Hepatocyte (in vitro differentiated cells): Measurements from ENCODE around the gene GABRB2. TPM values are rescaled to one million over a fixed set of nuclear protein-coding genes. Genes with fewer than 3 reads are reported as not detected.

Experiments
- DNase-seq: peaks from one replicate; pipeline ENCODE4 v3.0.0-alpha.2; 2016; ENCODE audit warnings: low spot score
- H2AFZ ChIP-seq: fragments of 200-600 bp; sonication (generic); 2 replicates; pipeline ENCODE4 v1.6.0; 2016; ENCODE audit warnings: antibody characterized with exemption, mild to moderate bottlenecking
- H3K27ac ChIP-seq: fragments of 200-600 bp; sonication (generic); 2 replicates; pipeline ENCODE4 v1.5.1; 2016; ENCODE audit warnings: mild to moderate bottlenecking
- H3K27me3 ChIP-seq: fragments of 200-600 bp; sonication (generic); 2 replicates; pipeline ENCODE4 v1.6.1; 2016
- H3K36me3 ChIP-seq: fragments of 200-600 bp; sonication (generic); replicated peaks from 2 replicates; pipeline ENCODE4 v1.5.1; 2016; ENCODE audit warnings: low read depth; ENCODE audit not compliant: insufficient read depth
- H3K4me1 ChIP-seq: fragments of 200-600 bp; sonication (generic); 2 replicates; pipeline ENCODE4 v1.5.1; 2016; ENCODE audit warnings: mild to moderate bottlenecking, moderate library complexity; ENCODE audit not compliant: insufficient read depth
- H3K4me2 ChIP-seq: fragments of 200-600 bp; sonication (generic); 2 replicates; pipeline ENCODE4 v1.6.0; 2016
- H3K4me3 ChIP-seq: fragments of 200-600 bp; sonication (generic); 2 replicates; pipeline ENCODE4 v1.5.1; 2016; ENCODE audit warnings: mild to moderate bottlenecking
- H3K79me2 ChIP-seq: fragments of 200-600 bp; sonication (generic); 2 replicates; pipeline ENCODE4 v1.6.0; 2017; ENCODE audit warnings: mild to moderate bottlenecking
- H3K9me2 ChIP-seq: fragments of 200-600 bp; sonication (generic); replicated peaks from 2 replicates; pipeline ENCODE4 v1.6.0; 2017; ENCODE audit warnings: mild to moderate bottlenecking; ENCODE audit not compliant: insufficient read depth
- H3K9me3 ChIP-seq: fragments of 200-600 bp; sonication (generic); 2 replicates; pipeline ENCODE4 v1.5.1; 2016; ENCODE audit warnings: low read depth, mild to moderate bottlenecking
- H4K20me1 ChIP-seq: fragments of 200-600 bp; sonication (generic); 2 replicates; pipeline ENCODE4 v1.6.0; 2016; ENCODE audit warnings: mild to moderate bottlenecking; ENCODE audit not compliant: insufficient read depth, poor library complexity, severe bottlenecking
- EZH2 ChIP-seq: fragments of 200-600 bp; sonication (generic); IDR thresholded peaks from 2 replicates; pipeline ENCODE4 v1.6.1; 2016; ENCODE audit warnings: antibody characterized with exemption, mild to moderate bottlenecking, borderline replicate concordance
- EZH2phosphoT487 ChIP-seq: fragments of 200-600 bp; sonication (generic); IDR thresholded peaks from one replicate; pipeline ENCODE4 v1.6.1; 2018; ENCODE audit warnings: antibody characterized with exemption, mild to moderate bottlenecking, low read depth, moderate library complexity; ENCODE audit not compliant: unreplicated experiment, severe bottlenecking
- WGBS: methylation state at CpG from one replicate; pipeline ENCODE4 v1.1.6; 2016; ENCODE audit warnings: low lambda C conversion rate; ENCODE audit errors: missing lambda C conversion rate; 5-methylcytosine and 5-hydroxymethylcytosine counted together
- polyA plus RNA-seq: library from polyadenylated mRNA; unstranded; fragments of >200 nt; fragmentation: Nextera tagmentation; extraction: Ambion mirVana; gene quantifications from 2 replicates; pipeline ENCODE4 v1.2.1, GENCODE V29; 2016
- total RNA-seq: library from RNA; depleted of rRNA; stranded (reverse); fragments of >200 nt; gene quantifications from 2 replicates; pipeline ENCODE4 v1.2.3, GENCODE V29; 2014
- TF ChIP-seq, protein P1 (sequence below): fragments of 200-600 bp; sonication (generic); IDR thresholded peaks from 2 replicates; pipeline ENCODE4 v1.5.1; 2016; ENCODE audit warnings: antibody characterized with exemption, mild to moderate bottlenecking; ENCODE audit not compliant: poor library complexity

Gene GABRB2
- total and polyA plus RNA-seq, 2 experiments from 2014 or later, result 0.16 to 0.53 TPM

DNA sequence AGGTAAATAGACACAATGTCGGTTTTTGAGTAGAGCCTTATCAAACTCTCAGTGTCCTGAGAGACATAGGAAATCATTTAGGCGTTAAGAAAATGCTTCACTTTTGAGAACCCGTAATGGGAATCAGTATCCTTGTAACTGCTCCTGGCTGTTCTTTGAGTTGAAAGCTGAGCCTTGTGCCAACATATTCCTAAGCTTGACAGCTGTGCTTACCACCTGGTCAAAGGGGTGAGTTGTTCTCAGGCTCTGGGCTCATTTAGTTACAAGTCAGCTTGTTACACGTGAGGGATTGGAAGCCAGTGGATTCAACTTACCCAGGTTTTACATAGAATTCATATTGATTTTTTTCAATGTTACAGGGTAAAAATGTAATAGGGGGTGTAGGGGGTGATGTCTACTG, 145.9 kb downstream of the GABRB2 start:
- no peak for DNase-seq
- H3K4me3 ChIP-seq, result no peak overlapping the region
- no peaks in the 10 kb centered on the region for H3K9me3 ChIP-seq
- no peaks in the 10 kb centered on the region for H3K4me1 ChIP-seq
- no peak overlapping the region for H2AFZ ChIP-seq
- no peak for TF ChIP-seq EZH2phosphoT487
- no peak for TF ChIP-seq EZH2
- TF ChIP-seq, protein P1, sequence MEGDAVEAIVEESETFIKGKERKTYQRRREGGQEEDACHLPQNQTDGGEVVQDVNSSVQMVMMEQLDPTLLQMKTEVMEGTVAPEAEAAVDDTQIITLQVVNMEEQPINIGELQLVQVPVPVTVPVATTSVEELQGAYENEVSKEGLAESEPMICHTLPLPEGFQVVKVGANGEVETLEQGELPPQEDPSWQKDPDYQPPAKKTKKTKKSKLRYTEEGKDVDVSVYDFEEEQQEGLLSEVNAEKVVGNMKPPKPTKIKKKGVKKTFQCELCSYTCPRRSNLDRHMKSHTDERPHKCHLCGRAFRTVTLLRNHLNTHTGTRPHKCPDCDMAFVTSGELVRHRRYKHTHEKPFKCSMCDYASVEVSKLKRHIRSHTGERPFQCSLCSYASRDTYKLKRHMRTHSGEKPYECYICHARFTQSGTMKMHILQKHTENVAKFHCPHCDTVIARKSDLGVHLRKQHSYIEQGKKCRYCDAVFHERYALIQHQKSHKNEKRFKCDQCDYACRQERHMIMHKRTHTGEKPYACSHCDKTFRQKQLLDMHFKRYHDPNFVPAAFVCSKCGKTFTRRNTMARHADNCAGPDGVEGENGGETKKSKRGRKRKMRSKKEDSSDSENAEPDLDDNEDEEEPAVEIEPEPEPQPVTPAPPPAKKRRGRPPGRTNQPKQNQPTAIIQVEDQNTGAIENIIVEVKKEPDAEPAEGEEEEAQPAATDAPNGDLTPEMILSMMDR, result no peak
- no peaks in the 10 kb centered on the region for H4K20me1 ChIP-seq
- no peak overlapping the region for H3K4me2 ChIP-seq
- no peaks in the 10 kb centered on the region for H3K79me2 ChIP-seq
- 75% methylated on average over 4 of the region's 4 CpGs for WGBS
- H3K9me2 ChIP-seq, result no peaks in the 10 kb centered on the region
- H3K27me3 ChIP-seq, result no peaks in the 10 kb centered on the region
- no peak overlapping the region for H3K27ac ChIP-seq
- no peaks in the 10 kb centered on the region for H3K36me3 ChIP-seq

DNA sequence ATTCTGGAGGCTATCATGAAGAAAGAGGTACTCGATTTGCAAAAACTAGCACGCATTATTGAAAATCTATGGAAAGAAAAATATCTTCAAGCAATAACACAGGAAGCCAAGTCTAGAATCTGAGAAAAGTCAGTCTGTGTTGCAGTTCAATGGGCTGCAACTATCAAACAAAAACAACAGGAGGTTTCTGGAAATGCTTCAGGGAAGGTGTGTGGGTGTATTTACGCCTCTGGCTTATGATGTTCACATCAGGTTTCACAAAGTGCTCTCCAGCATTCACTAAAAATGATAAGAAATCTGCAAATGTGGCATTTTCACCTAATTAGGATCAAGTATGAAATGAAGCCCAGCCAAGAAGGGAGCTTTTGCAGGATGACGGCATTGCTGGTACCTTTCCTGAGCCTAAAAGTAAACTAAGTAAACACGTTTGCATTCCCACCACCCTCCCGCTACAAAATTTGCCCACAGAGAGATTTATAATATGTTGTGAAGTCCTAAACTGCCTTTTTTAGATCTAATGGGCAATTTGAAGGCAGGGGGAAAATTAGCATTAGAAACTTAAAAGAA, 146.4 kb downstream of the GABRB2 start:
- Histone ChIP-seq H3K9me3 (no peaks in the 10 kb centered on the region), H3K79me2 (no peaks in the 10 kb centered on the region), H2AFZ (no peak overlapping the region), H3K36me3 (no peaks in the 10 kb centered on the region), H3K4me1 (no peaks in the 10 kb centered on the region), H4K20me1 (no peaks in the 10 kb centered on the region), H3K27me3 (no peaks in the 10 kb centered on the region), H3K27ac (no peak overlapping the region), H3K4me3 (no peak overlapping the region), H3K4me2 (no peak overlapping the region), H3K9me2 (no peaks in the 10 kb centered on the region)
- WGBS, result 82% methylated on average over 6 of the region's 6 CpGs
- TF ChIP-seq EZH2phosphoT487 (no peak), EZH2 (no peak)
- TF ChIP-seq, protein P1, result no peak
- DNase-seq, result no peak

DNA sequence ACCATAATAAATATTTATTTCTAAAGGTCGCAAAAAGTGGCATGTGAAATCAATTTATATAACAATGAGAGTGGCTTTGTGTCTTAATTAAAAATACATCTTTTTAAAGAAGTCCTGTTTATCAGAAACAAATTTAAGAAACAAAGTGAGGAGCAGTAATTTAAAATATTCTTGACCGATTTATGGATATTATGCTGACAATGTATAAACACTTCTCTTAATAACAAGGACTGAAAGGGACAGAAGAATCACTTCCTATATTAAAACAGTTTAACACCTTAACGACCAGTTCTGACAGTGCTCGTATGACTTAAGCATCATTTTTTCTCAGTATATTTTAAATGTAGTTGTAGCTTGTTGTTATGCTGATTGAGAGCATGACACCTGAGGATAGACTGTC, 149.1 kb downstream of the GABRB2 start:
- H3K4me3 ChIP-seq, result no peak overlapping the region
- 91% methylated on average over 4 of the region's 4 CpGs for WGBS
- DNase-seq, result no peak
- no peaks in the 10 kb centered on the region for H3K9me3 ChIP-seq
- no peaks in the 10 kb centered on the region for H3K36me3 ChIP-seq
- H3K4me1 ChIP-seq, result no peaks in the 10 kb centered on the region
- no peaks in the 10 kb centered on the region for H3K79me2 ChIP-seq
- H3K4me2 ChIP-seq, result no peak overlapping the region
- no peak overlapping the region for H2AFZ ChIP-seq
- no peak overlapping the region for H3K27ac ChIP-seq
- no peak for TF ChIP-seq EZH2
- TF ChIP-seq EZH2phosphoT487, result no peak
- TF ChIP-seq, protein P1, result no peak
- H3K9me2 ChIP-seq, result no peaks in the 10 kb centered on the region
- no peaks in the 10 kb centered on the region for H4K20me1 ChIP-seq
- H3K27me3 ChIP-seq, result no peaks in the 10 kb centered on the region
